GM12878 (cell line): ENCODE measurements around the gene CC2D1B. TPM values are rescaled to one million over a fixed set of nuclear protein-coding genes. Genes with fewer than 3 reads are reported as not detected.

ENCODE experiments used
- ATAC-seq: fragments of 200-7000 bp; cut with Tn5 transposase; 3 replicates; pipeline ENCODE4 v1.9.1; 2020; ENCODE audit warnings: mild to moderate bottlenecking, moderate library complexity
- BruUV-seq: library from RNA; stranded (reverse); fragments of 400-500 nt; replicated peaks from 2 replicates; lab custom pipeline; 2021; lab: Mats Ljungman, UMichigan
- CTCF ChIA-PET: fragments of 300-600 bp; sonication (Branson Sonifier 250); formaldehyde crosslinking; extraction: SDS; loops from one replicate; lab custom pipeline; 2021; ENCODE audit warnings: inconsistent platforms; lab: Yijun Ruan, JAX
- POLR2A ChIA-PET: fragments of 350-600 bp; formaldehyde crosslinking; extraction: SDS; loops from one replicate; lab custom pipeline; 2021; ENCODE audit warnings: inconsistent platforms; lab: Charles Lee
- RAD21 ChIA-PET: fragments of 300-600 bp; sonication (Branson Sonifier 250); formaldehyde crosslinking; loops from one replicate; lab custom pipeline; 2023; ENCODE audit warnings: antibody characterized with exemption; ENCODE audit not compliant: unreplicated experiment; lab: Charles Lee
- SMC1A ChIA-PET: fragments of 300-600 bp; sonication (Branson Sonifier 250); formaldehyde crosslinking; loops from one replicate; lab custom pipeline; 2023; ENCODE audit not compliant: unreplicated experiment, uncharacterized antibody; lab: Charles Lee
- DNase-seq: peaks from one replicate; pipeline ENCODE4 v3.0.0-alpha.2; 2011; ENCODE audit warnings: low read depth, low spot score
- FAIRE-seq: peaks from 3 replicates; lab custom pipeline; 2011; peaks lifted over from hg19 to GRCh38; lab: Jason Lieb, UNC
- H2AFZ ChIP-seq: 2 replicates; pipeline ENCODE4 v1.6.0; 2011; ENCODE audit warnings: low read depth, low read length, control low read depth; ENCODE audit not compliant: control insufficient read depth
- H3K27ac ChIP-seq: 2 replicates; pipeline ENCODE4 v1.5.1; 2011; ENCODE audit warnings: control low read depth; ENCODE audit not compliant: control insufficient read depth, insufficient read depth
- H3K27me3 ChIP-seq, 2 experiments: replicated peaks in 1 of 2; 2 replicates each; pipeline versions ENCODE4 v1.6.0 to v1.6.1; 2011; ENCODE audit warnings: low read length in 1 of 2; ENCODE audit not compliant: control insufficient read depth in 2 of 2, insufficient read depth in 2 of 2
- H3K36me3 ChIP-seq, 2 experiments: 2 replicates each; pipeline ENCODE4 v1.5.1; 2011; ENCODE audit warnings: low read length in 1 of 2; ENCODE audit not compliant: control insufficient read depth in 2 of 2, insufficient read depth in 2 of 2
- H3K4me1 ChIP-seq: 2 replicates; pipeline ENCODE4 v1.6.1; 2011; ENCODE audit warnings: mild to moderate bottlenecking, low read length, moderate library complexity, mixed read lengths; ENCODE audit not compliant: control insufficient read depth, insufficient read depth
- H3K4me2 ChIP-seq: 2 replicates; pipeline ENCODE4 v1.6.0; 2011; ENCODE audit warnings: control low read depth; ENCODE audit not compliant: control insufficient read depth, insufficient read depth
- H3K4me3 ChIP-seq: fragments of 200-600 bp; sonication (generic); 2 replicates; pipeline ENCODE4 v1.5.1; 2016
- H3K79me2 ChIP-seq: 2 replicates; pipeline ENCODE4 v1.6.0; 2011; ENCODE audit warnings: low read length; ENCODE audit not compliant: control insufficient read depth, insufficient read depth
- H3K9ac ChIP-seq: 2 replicates; pipeline ENCODE4 v1.8.0; 2011; ENCODE audit warnings: low read length, control low read depth, mixed read lengths; ENCODE audit not compliant: control insufficient read depth, insufficient read depth
- H3K9me3 ChIP-seq: replicated peaks from 3 replicates; pipeline ENCODE4 v1.5.1; 2011; ENCODE audit warnings: mild to moderate bottlenecking, low read length; ENCODE audit not compliant: control insufficient read depth, insufficient read depth
- H4K20me1 ChIP-seq: 2 replicates; pipeline ENCODE4 v1.6.0; 2011; ENCODE audit not compliant: control insufficient read depth, insufficient read depth
- E2F4 ChIP-seq: IDR thresholded peaks from 2 replicates; pipeline ENCODE4 v1.6.1; 2012; ENCODE audit warnings: low read depth, low read length, improper control_type of control experiment
- EP300 ChIP-seq, 2 experiments: fragments of 150-350 bp in 1 of 2; IDR thresholded peaks; 2 replicates each; pipeline ENCODE4 v1.6.1; 2011 to 2012; ENCODE audit warnings: low read depth in 2 of 2, low read length in 2 of 2, borderline replicate concordance in 1 of 2, improper control_type of control experiment in 1 of 2, inconsistent platforms in 1 of 2; ENCODE audit not compliant: control insufficient read depth in 1 of 2
- PBX3 ChIP-seq: IDR thresholded peaks from 2 replicates; pipeline ENCODE4 v1.6.1; 2011; ENCODE audit warnings: mild to moderate bottlenecking, low read depth, low read length, moderate library complexity; ENCODE audit not compliant: insufficient replicate concordance
- WGBS: methylation state at CpG from one replicate; pipeline ENCODE4 v1.1.6; 2016; ENCODE audit warnings: low lambda C conversion rate; ENCODE audit not compliant: insufficient replicate concordance, insufficient coverage; ENCODE audit errors: missing lambda C conversion rate; 5-methylcytosine and 5-hydroxymethylcytosine counted together
- in situ Hi-C: fragments of 300-500 bp; cut with MboI; formaldehyde crosslinking; loops from 9 replicates; pipeline ENCODE4 v1.14.3; 2018; ENCODE audit warnings: mixed read lengths
- intact Hi-C: fragments of 100-400 bp; cut with micrococcal nuclease; formaldehyde crosslinking; loops from one replicate; pipeline ENCODE4 v1.14.2; 2022; ENCODE audit not compliant: unreplicated experiment
- polyA plus RNA-seq, 11 experiments: library from polyadenylated mRNA; depleted of rRNA in 4 of 11; unstranded in 6 of 11; stranded (reverse) in 5 of 11; fragments of >200 nt; fragmentation: Nextera tagmentation in 4 of 11; fragmentation: Illumina TruSeq in 1 of 11; extraction: Ambion mirVana in 4 of 11; extraction: Trizol in 1 of 11; gene quantifications; 1 replicate in 1 of 11; 2 replicates in 10 of 11; pipeline versions ENCODE4 v1.2.1 to v1.2.3, GENCODE V29; 2011 to 2016; ENCODE audit warnings: inconsistent platforms in 2 of 11, missing spikeins in 2 of 11, low read depth in 1 of 11
- total RNA-seq, 4 experiments: library from RNA; depleted of rRNA in 3 of 4; stranded (reverse); fragments of >200 nt in 3 of 4; fragmentation: Illumina TruSeq in 1 of 4; extraction: Trizol in 1 of 4; gene quantifications; 2 replicates each; pipeline versions ENCODE4 v1.2.1 to v1.2.3, GENCODE V29; 2013 to 2021

CC2D1B gene
- total and polyA plus RNA-seq, 10 of the 15 experiments (the other 5 are each of a cell fraction or from before 2014, with no cell fraction given): 0.90 to 29.4 (median 14.5) TPM

- 76% methylated on average over 11 of the region's 11 CpGs for WGBS
- POLR2A ChIA-PET: no interaction called here
These were observed 59.6 kb downstream of the CC2D1B start for GRCh38 chr1:52306227-52307006.

More at GRCh38 chr1:52306227-52307006, 59.6 kb downstream of the CC2D1B start:
- Histone ChIP-seq H4K20me1 (no peaks in the 10 kb centered on the region), H3K4me3 (no peak overlapping the region), H3K9ac (no peak overlapping the region), H3K79me2 (no peaks in the 10 kb centered on the region)
- CTCF ChIA-PET: no interaction called here
- RAD21 ChIA-PET: interaction anchor here (1.0 kb wide), 1 partner anchor 10 kb away, joined by 3 read pairs; no protein-coding TSS in a partner anchor
- DNase-seq: no peak
- no peak for TF ChIP-seq E2F4
- no peak for TF ChIP-seq PBX3
- no peak for TF ChIP-seq EP300 (IDR thresholded peaks at IDR 0.05; ENCODE audit: borderline replicate concordance in 1 of 2, control insufficient read depth in 1 of 2, low read depth in 2 of 2, low read length in 2 of 2)
- TF ChIP-seq, all 136 proteins: peak for 0
- Histone ChIP-seq H3K4me1 (no peaks in the 10 kb centered on the region), H2AFZ (no peak overlapping the region), H3K4me2 (no peak overlapping the region), H3K36me3 (no peaks in the 10 kb centered on the region), H3K27ac (no peak overlapping the region), H3K27me3 (no peaks in the 10 kb centered on the region), H3K9me3 (no peaks in the 10 kb centered on the region)
- no peak for FAIRE-seq
- SMC1A ChIA-PET: interaction anchor here (1.4 to 1.5 kb wide), 2 partner anchors 10 to 12 kb away, joined by 3 to 4 read pairs; no protein-coding TSS in a partner anchor
- no TSS peak for BruUV-seq
- intact Hi-C loops (no loop called here), in situ Hi-C loops (no loop called here)
- ATAC-seq: no peak
